GM04504 (cell line): ENCODE results near the gene VAC14.
"Not testable (repeated sequence)": the region's sequence is repeated elsewhere in the genome, so short reads cannot be mapped to it uniquely, and the experiment has no call there.

ENCODE experiments used
- DNase-seq: peaks from one replicate; pipeline ENCODE4 v3.0.0-alpha.2; 2012; ENCODE audit warnings: low read depth

The VAC14 gene

DNA sequence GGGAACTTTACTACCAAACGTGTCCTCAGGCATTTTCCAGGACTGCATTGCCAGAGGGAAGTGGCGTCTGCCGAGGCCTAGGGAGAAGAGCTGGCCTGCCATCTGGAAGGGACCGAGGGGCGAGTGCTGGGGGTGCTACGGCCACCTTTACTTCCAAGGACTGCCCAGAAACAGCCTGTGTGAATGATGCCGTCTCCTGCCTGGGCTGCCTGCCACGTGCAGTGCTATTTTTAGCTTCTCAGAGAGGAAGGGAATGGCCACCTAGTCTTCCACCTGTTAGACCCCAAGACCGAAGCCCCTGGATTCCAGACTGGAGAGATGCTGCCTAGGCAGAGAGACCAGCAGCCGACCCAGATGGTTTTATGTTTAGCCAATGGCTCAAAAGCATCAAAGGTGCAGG lies 57.2 kb downstream of the VAC14 start:
- DNase-seq, result no peak

DNA sequence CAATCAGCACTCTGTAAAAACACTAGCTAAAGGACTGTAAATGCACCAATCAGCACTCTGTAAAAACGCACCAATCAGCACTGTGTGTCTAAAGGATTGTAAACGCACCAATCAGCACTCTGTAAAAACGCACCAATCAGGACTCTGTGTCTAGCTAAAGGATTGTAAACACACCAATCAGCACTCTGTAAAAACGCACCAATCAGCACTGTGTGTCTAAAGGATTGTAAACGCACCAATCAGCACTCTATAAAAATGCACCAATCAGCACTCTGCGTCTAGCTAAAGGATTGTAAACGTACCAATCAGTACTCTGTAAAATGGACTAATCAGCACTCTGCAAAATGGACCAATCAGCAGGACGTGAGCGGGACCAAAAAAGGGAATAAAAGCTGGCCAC lies 58.0 kb downstream of the VAC14 start:
- not testable (repeated sequence) for DNase-seq

DNA sequence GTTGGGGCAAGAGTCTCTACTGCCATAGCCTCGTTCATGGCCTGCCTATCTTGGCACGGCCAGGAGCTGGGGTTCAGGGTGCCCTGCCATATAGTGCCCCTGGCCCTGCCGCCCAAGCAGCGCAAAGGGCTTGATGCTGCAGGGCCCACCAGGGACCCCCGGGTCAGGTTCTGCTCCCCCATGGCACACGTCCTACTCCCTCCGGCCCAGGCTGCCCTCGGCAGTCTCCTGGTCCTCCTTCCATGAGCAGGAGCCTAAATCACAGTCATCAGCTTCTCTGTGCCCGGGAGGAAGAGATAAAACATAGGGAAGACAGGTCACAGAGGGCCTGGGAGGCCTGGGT lies 59.2 kb downstream of the VAC14 start:
- no peak for DNase-seq

GRCh38 chr16:70740914-70741782 lies 59.8 kb downstream of the VAC14 start:
- peak; percentile 81 for DNase-seq

- DNase-seq, result no peak
Observed at GRCh38 chr16:70740174-70740913, 60.6 kb downstream of the VAC14 start.

GRCh38 chr16:70739389-70739788 lies 61.6 kb downstream of the VAC14 start:
- no peak for DNase-seq

DNA sequence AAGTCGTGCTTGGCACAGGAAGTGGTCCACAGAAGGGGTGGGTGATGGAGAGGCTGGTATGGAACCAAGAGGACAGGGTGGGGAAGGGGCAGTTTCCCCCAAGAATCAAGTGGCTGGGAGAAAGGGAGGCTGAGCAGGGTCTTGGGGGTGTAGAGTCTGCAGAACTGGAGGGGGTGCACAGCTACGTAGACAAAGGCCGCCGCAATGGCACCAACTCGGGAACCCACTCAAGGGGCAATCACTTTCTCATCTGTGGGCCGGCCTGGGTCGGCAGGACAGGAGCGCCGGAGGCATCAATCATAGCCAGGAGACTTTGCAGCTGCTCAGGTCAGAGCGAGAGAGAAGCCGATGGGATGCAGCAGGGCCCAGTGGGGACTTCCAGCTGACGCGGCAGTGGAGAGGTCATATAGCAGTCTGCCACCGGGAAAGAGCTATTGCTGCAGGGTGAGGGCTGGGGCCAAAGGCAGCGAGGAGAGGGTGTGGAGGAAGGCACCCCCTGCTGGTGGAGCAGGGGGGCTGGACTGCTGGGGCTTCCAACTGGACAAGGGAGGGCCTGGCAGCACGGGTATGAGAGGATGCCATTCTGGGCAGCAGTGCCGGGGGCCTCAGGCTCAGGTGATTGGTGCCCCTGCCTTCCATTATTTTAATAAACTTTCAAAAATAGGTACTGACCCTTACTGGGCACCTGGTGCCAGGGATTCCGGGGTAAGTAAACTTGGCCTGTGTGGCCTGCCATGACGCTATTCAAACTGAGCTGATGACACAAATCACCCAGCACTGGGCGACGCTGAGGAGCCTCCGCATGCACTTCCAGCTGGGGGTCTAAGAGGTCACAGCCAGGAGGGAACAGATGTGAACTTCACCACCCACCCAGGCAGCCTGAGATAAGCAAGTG lies 62.6 kb downstream of the VAC14 start:
- peak; percentile 72 for DNase-seq

- DNase-seq, result peak; percentile 97
Observed at GRCh38 chr16:70737377-70738082, 63.4 kb downstream of the VAC14 start.

DNA sequence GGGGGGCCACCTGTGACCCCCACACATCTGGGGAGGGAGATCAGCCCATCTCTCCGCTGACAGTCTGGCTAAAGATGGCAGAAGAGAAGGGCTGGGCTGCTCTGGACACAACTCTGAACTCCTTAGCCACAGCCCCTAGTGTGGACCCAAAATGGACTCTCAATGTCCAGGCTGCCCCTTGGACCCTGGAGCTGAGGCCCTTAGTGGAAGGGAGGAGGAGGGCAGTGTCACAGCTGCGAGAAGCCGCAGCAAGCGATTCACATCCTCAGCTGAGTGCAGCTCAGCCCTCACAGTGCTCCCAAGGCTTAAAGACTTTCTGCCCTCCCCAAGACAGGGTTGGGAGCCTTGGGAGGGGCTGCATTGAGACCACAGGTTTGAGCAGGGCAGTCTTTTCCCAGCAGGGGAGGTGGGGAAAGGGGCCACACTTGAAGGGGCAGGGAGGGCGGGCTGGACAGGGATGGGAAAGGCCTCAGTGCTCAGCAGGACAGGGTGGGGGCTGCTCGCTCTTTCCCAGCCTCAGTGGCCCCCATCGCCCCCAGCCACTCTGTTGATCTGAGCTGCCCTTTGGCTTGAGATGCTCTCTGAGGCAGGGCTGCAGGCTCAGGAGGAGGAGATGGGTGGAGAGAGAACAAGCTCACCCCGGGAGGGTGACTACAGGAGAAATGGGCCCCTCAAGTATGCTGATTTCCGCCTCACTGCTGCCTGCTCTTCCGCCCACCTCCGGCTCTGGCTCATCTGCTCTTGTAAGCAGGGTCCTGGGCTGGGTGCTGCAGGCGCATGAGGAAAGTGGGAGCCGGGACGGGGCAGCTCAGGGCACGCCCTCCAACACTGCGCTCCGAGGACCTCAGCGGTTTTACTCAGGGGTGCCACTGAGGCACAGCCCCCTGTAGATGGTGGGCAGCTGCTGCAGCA lies 64.2 kb downstream of the VAC14 start:
- no peak for DNase-seq

- peak; percentile 84 for DNase-seq
Observed at GRCh38 chr16:70735141-70735979, 65.6 kb downstream of the VAC14 start.

DNA sequence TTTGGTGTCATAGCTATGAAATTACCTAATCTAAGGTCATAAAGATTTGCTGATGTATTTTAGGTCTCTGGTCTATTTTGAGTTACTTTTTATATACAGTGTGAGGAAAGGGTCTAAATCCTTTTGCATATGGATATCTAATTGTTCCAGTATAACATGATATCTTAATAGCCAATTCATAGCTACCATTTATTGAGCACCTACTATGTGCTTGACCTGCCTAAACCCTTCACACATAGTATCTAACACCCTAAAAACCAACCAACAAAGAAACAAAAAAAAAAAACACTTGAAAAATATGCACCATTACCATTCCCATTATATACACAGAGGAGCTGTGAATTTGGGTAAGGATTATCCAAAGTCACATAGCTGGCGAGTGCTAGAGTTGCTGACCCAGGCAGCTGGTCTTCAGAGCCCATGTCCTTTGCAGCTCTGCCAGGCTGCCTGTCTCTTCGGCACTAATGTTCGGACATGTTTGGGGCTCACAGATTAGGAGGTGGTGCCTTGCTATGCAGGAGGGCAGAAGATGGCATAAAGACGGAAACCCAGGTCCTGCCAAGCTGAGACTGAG lies 66.3 kb downstream of the VAC14 start:
- DNase-seq, result no peak

DNA sequence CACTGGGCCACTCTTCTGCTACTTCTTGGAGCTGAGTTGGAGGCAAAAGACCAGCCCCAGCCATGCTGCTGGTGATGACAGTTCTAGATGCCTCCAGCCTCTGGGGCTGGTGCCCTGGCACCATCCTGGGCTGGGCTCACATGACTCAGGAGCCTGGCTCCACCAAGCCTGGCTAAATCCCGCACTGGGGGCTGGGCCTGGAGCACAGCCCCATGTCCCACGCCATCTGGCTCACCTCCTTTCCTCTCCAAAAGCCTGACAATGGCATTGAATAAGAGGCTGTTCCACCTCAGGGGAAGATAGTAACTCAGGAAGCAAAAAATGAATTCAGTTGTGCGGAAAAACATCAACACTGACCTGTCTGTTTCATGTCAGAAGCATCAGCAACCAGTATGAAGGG lies 70.0 kb downstream of the VAC14 start:
- DNase-seq, result no peak

GRCh38 chr16:70730031-70730430 lies 70.9 kb downstream of the VAC14 start:
- DNase-seq, result no peak

DNA sequence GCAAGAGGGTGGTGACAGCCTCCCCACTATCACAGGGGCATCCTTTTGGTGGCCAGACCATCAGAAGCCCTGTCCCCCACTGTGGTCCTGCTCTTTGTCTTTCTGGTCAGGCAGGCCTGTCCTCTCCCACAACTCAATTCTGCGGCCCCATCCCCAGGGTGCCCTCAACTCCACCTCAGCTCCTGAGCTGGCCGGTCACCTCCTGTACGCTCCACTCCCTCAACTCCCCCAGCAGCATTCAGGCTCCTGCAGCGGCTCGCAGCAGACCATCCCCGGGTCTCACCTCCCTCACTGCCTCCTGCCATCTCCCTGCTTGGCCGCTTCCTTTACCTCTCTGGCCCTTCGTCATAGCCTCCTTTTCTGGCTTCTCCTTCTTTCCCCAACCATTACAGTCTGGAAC lies 71.7 kb downstream of the VAC14 start:
- DNase-seq, result no peak

GRCh38 chr16:70728150-70728549 lies 72.8 kb downstream of the VAC14 start:
- no peak for DNase-seq

DNA sequence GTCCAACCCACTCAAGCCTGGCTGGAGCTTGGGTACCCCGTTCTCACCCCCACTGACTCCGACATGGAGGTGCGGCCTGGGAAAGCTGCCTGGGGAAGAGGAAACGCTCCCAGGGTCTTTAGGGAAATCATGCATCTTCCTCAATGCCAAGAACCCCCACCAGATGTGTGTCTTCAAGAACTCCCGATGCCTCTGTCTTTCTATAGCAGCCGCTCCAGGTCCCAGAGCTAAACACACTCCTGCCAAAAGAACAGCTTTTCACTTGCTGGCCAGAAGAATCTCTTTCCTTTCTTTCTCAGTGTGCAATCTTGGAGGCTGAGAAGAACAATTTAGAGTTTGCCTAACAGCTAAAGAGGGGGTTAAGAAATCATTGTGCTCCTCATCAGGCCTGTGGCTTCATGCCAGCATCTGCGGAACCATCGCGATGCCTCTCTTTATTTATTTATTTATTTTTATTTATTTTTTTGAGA lies 74.0 kb downstream of the VAC14 start:
- no peak for DNase-seq

DNA sequence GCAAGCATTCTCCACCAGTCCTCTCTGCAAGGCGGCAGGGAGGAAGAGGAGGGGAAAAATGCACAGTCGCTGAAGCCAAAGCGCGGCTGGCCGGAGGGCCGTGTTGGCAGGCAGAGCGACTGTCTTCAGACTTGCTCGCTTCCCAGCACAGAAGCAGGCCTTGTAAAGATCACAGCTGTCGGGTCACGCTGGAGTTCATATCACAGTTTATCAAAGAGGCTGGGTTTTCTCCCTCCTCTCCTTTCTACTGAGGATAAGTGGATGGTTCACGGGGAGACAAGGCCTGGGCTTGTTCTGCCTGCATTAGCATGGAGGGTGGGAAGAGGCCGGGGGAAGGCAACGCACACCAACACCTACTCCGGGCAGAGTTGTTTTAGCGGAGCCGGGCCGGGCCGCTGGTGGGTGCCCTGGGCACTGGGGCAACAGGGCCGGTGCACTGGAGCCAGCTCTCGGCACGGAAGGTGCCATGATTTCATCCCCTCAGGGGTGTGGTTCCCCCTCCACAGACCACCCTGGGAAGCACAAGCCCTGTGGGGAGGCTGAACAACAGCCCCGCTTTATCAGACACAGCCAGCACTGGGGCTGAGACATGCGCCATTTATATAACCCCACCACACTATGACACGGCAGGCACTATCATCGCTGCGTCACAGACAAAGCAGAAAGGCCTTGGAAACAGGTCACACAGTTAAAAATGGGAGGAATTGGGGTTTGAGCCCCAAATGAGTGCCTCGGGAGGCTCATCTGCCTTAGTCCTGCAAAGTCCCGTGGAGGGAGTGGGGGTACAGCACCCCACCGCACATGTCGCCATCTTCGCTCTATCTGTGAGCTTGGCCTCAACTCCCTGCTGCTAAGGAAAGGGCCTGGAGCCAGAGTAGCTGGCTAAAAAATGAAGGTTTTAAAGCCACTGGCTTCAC lies 74.8 kb downstream of the VAC14 start:
- no peak for DNase-seq
